ENCODE results near the gene ASGR1. TPM values are rescaled to one million over a fixed set of nuclear protein-coding genes. Genes with fewer than 3 reads are reported as not detected.
"Not testable (repeated sequence)": the region's sequence is repeated elsewhere in the genome, so short reads cannot be mapped to it uniquely, and the experiment has no call there.

Gene ASGR1
- total and polyA plus RNA-seq, 9 donors, result 1.5 to 3.4 (median 2.1) TPM

DNA sequence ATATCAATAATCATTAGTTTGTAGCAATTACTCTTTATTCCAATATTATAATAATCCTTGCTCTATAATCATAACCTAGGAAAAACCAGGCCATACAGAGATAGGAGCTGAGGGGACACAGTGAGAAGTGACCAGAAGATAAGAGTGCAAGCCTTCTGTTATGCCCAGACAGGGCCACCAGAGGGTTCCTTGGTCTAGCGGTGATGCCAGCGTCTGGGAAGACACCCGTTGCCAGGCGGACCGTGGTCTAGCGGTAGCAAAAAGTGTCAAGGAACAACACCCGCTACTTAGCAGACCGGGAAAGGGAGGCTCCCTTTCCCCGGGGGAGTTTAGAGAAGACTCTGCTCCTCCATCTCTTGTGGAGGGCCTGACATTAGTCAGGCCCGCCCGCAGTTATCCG is 52.8 kb downstream of the ASGR1 start:
- not testable (repeated sequence) for H3K27me3 ChIP-seq (ENCODE audit: control insufficient read depth, insufficient read depth, low read length); DNase-seq; H3K9me3 ChIP-seq (replicated peaks; ENCODE audit: control insufficient read depth, low read depth, low read length); H3K36me3 ChIP-seq (ENCODE audit: control insufficient read depth, insufficient read depth, low read length); H3K27ac ChIP-seq (ENCODE audit: low read length); H3K4me3 ChIP-seq (ENCODE audit: low read length); H3K4me1 ChIP-seq (ENCODE audit: control insufficient read depth, insufficient read depth, low read length)
- 70% methylated on average over 6 of the region's 12 CpGs for WGBS (ENCODE audit: insufficient coverage)

- WGBS (ENCODE audit: insufficient coverage), result 69% methylated on average over 2 of the region's 5 CpGs
- Histone ChIP-seq H3K4me1 (ENCODE audit: control insufficient read depth, insufficient read depth, low read length) (no peaks in the 10 kb centered on the region), H3K9me3 (replicated peaks; ENCODE audit: control insufficient read depth, low read depth, low read length) (no peaks in the 10 kb centered on the region), H3K4me3 (ENCODE audit: low read length) (no peak overlapping the region), H3K36me3 (ENCODE audit: control insufficient read depth, insufficient read depth, low read length) (no peaks in the 10 kb centered on the region), H3K27ac (ENCODE audit: low read length) (no peak overlapping the region), H3K27me3 (ENCODE audit: control insufficient read depth, insufficient read depth, low read length) (peaks cover 4% of the 10 kb centered on the region)
- DNase-seq, result no peak
Measured at GRCh38 chr17:7124923-7125322, 54.2 kb downstream of the ASGR1 start.

GRCh38 chr17:7123844-7124243 is 55.3 kb downstream of the ASGR1 start:
- H3K4me1 ChIP-seq (ENCODE audit: control insufficient read depth, insufficient read depth, low read length), result no peaks in the 10 kb centered on the region
- no peak overlapping the region for H3K27ac ChIP-seq (ENCODE audit: low read length)
- no peak overlapping the region for H3K4me3 ChIP-seq (ENCODE audit: low read length)
- no peak for DNase-seq
- 89% methylated on average over 3 of the region's 4 CpGs for WGBS (ENCODE audit: insufficient coverage)
- no peaks in the 10 kb centered on the region for H3K36me3 ChIP-seq (ENCODE audit: control insufficient read depth, insufficient read depth, low read length)
- H3K27me3 ChIP-seq (ENCODE audit: control insufficient read depth, insufficient read depth, low read length), result peaks cover 3% of the 10 kb centered on the region
- H3K9me3 ChIP-seq (replicated peaks; ENCODE audit: control insufficient read depth, low read depth, low read length), result no peaks in the 10 kb centered on the region

Other genes with a start within 250 kb of the ASGR1 start
- not detected for gene ALOX12, start 183.3 kb downstream of the ASGR1 start, total RNA-seq
- gene ALOX12, start 183.3 kb downstream of the ASGR1 start, polyA plus RNA-seq (ENCODE audit: insufficient read depth in 1 of 8, insufficient read length in 8 of 8, low replicate concordance in 1 of 8), result 1 to 10 TPM in 3 of 8 donors, under 1 TPM in 5; 0.59 to 1.3 (median 0.78) TPM
- gene RNASEK, start 166.7 kb downstream of the ASGR1 start, total RNA-seq, result 68.5 TPM
- 100 to 1,000 TPM in 7 of 8 donors, 10 to 100 TPM in 1; 99.0 to 143 (median 111) TPM for gene RNASEK, start 166.7 kb downstream of the ASGR1 start, polyA plus RNA-seq (ENCODE audit: insufficient read depth in 1 of 8, insufficient read length in 8 of 8, low replicate concordance in 1 of 8)
- 15.1 TPM for gene BCL6B, start 156.3 kb downstream of the ASGR1 start, total RNA-seq
- 10 to 100 TPM; 14.8 to 22.8 (median 18.4) TPM for gene BCL6B, start 156.3 kb downstream of the ASGR1 start, polyA plus RNA-seq (ENCODE audit: insufficient read depth in 1 of 8, insufficient read length in 8 of 8, low replicate concordance in 1 of 8)
- gene SLC16A13, start 143.4 kb downstream of the ASGR1 start, total RNA-seq, result 0.18 TPM
- 1 to 10 TPM in 7 of 8 donors, under 1 TPM in 1; 0.91 to 2.5 (median 1.2) TPM for gene SLC16A13, start 143.4 kb downstream of the ASGR1 start, polyA plus RNA-seq (ENCODE audit: insufficient read depth in 1 of 8, insufficient read length in 8 of 8, low replicate concordance in 1 of 8)
- gene SLC16A11, start 135.3 kb downstream of the ASGR1 start, total RNA-seq, result 0.04 TPM
- under 1 TPM in 7 of 8 donors, not detected in 1; 0.10 to 0.37 (median 0.15) TPM for gene SLC16A11, start 135.3 kb downstream of the ASGR1 start, polyA plus RNA-seq (ENCODE audit: insufficient read depth in 1 of 8, insufficient read length in 8 of 8, low replicate concordance in 1 of 8)
- 1.9 TPM for gene CLEC10A, start 99.1 kb downstream of the ASGR1 start, total RNA-seq
- gene CLEC10A, start 99.1 kb downstream of the ASGR1 start, polyA plus RNA-seq (ENCODE audit: insufficient read depth in 1 of 8, insufficient read length in 8 of 8, low replicate concordance in 1 of 8), result 1 to 10 TPM in 7 of 8 donors, under 1 TPM in 1; 0.96 to 1.9 (median 1.5) TPM
- 0.04 TPM for gene ASGR2, start 64.5 kb downstream of the ASGR1 start, total RNA-seq
- gene ASGR2, start 64.5 kb downstream of the ASGR1 start, polyA plus RNA-seq (ENCODE audit: insufficient read depth in 1 of 8, insufficient read length in 8 of 8, low replicate concordance in 1 of 8), result 1 to 10 TPM in 1 of 8 donors, under 1 TPM in 7; 0.30 to 1.1 (median 0.44) TPM
- gene DLG4, start 40.5 kb upstream of the ASGR1 start, total RNA-seq, result 12.7 TPM
- 10 to 100 TPM; 16.7 to 33.9 (median 22.9) TPM for gene DLG4, start 40.5 kb upstream of the ASGR1 start, polyA plus RNA-seq (ENCODE audit: insufficient read depth in 1 of 8, insufficient read length in 8 of 8, low replicate concordance in 1 of 8)
- gene ACADVL, start 40.6 kb upstream of the ASGR1 start, total RNA-seq, result 276 TPM
- 100 to 1,000 TPM; 251 to 312 (median 283) TPM for gene ACADVL, start 40.6 kb upstream of the ASGR1 start, polyA plus RNA-seq (ENCODE audit: insufficient read depth in 1 of 8, insufficient read length in 8 of 8, low replicate concordance in 1 of 8)
- gene DVL2, start 55.1 kb upstream of the ASGR1 start, total RNA-seq, result 34.1 TPM
- 10 to 100 TPM; 31.2 to 43.3 (median 40.0) TPM for gene DVL2, start 55.1 kb upstream of the ASGR1 start, polyA plus RNA-seq (ENCODE audit: insufficient read depth in 1 of 8, insufficient read length in 8 of 8, low replicate concordance in 1 of 8)
- gene PHF23, start 60.1 kb upstream of the ASGR1 start, total RNA-seq, result 29.1 TPM
- 10 to 100 TPM; 32.8 to 47.8 (median 40.0) TPM for gene PHF23, start 60.1 kb upstream of the ASGR1 start, polyA plus RNA-seq (ENCODE audit: insufficient read depth in 1 of 8, insufficient read length in 8 of 8, low replicate concordance in 1 of 8)
- gene GABARAP, start 63.1 kb upstream of the ASGR1 start, total RNA-seq, result 324 TPM
- gene GABARAP, start 63.1 kb upstream of the ASGR1 start, polyA plus RNA-seq (ENCODE audit: insufficient read depth in 1 of 8, insufficient read length in 8 of 8, low replicate concordance in 1 of 8), result 100 to 1,000 TPM; 308 to 363 (median 333) TPM
- gene CTDNEP1, start 72.4 kb upstream of the ASGR1 start, total RNA-seq, result 43.4 TPM
- 100 to 1,000 TPM; 152 to 181 (median 165) TPM for gene CTDNEP1, start 72.4 kb upstream of the ASGR1 start, polyA plus RNA-seq (ENCODE audit: insufficient read depth in 1 of 8, insufficient read length in 8 of 8, low replicate concordance in 1 of 8)
- 45.4 TPM for gene ELP5, start 72.8 kb upstream of the ASGR1 start, total RNA-seq
- gene ELP5, start 72.8 kb upstream of the ASGR1 start, polyA plus RNA-seq (ENCODE audit: insufficient read depth in 1 of 8, insufficient read length in 8 of 8, low replicate concordance in 1 of 8), result 10 to 100 TPM; 36.7 to 64.6 (median 39.6) TPM
- gene CLDN7, start 83.1 kb upstream of the ASGR1 start, total RNA-seq, result 0.71 TPM
- 1 to 10 TPM in 7 of 8 donors, under 1 TPM in 1; 0.28 to 8.8 (median 2.0) TPM for gene CLDN7, start 83.1 kb upstream of the ASGR1 start, polyA plus RNA-seq (ENCODE audit: insufficient read depth in 1 of 8, insufficient read length in 8 of 8, low replicate concordance in 1 of 8)
- gene SLC2A4, start 102.3 kb upstream of the ASGR1 start, total RNA-seq, result 21.3 TPM
- gene SLC2A4, start 102.3 kb upstream of the ASGR1 start, polyA plus RNA-seq (ENCODE audit: insufficient read depth in 1 of 8, insufficient read length in 8 of 8, low replicate concordance in 1 of 8), result 10 to 100 TPM in 6 of 8 donors, 1 to 10 TPM in 2; 7.1 to 35.3 (median 24.5) TPM
- gene YBX2, start 115.3 kb upstream of the ASGR1 start, total RNA-seq, result 0.58 TPM
- gene YBX2, start 115.3 kb upstream of the ASGR1 start, polyA plus RNA-seq (ENCODE audit: insufficient read depth in 1 of 8, insufficient read length in 8 of 8, low replicate concordance in 1 of 8), result 1 to 10 TPM in 6 of 8 donors, under 1 TPM in 2; 0.36 to 2.7 (median 1.4) TPM
- 175 TPM for gene EIF5A, start 128.3 kb upstream of the ASGR1 start, total RNA-seq
- gene EIF5A, start 128.3 kb upstream of the ASGR1 start, polyA plus RNA-seq (ENCODE audit: insufficient read depth in 1 of 8, insufficient read length in 8 of 8, low replicate concordance in 1 of 8), result 100 to 1,000 TPM; 266 to 372 (median 330) TPM
- gene GPS2, start 136.0 kb upstream of the ASGR1 start, total RNA-seq, result 34.7 TPM
- gene GPS2, start 136.0 kb upstream of the ASGR1 start, polyA plus RNA-seq (ENCODE audit: insufficient read depth in 1 of 8, insufficient read length in 8 of 8, low replicate concordance in 1 of 8), result 10 to 100 TPM; 57.5 to 65.9 (median 59.8) TPM
- 17.7 TPM for gene NEURL4, start 150.0 kb upstream of the ASGR1 start, total RNA-seq
- gene NEURL4, start 150.0 kb upstream of the ASGR1 start, polyA plus RNA-seq (ENCODE audit: insufficient read depth in 1 of 8, insufficient read length in 8 of 8, low replicate concordance in 1 of 8), result 10 to 100 TPM; 13.3 to 21.7 (median 19.2) TPM
- 12.1 TPM for gene ACAP1, start 157.2 kb upstream of the ASGR1 start, total RNA-seq
- gene ACAP1, start 157.2 kb upstream of the ASGR1 start, polyA plus RNA-seq (ENCODE audit: insufficient read depth in 1 of 8, insufficient read length in 8 of 8, low replicate concordance in 1 of 8), result 10 to 100 TPM in 2 of 8 donors, 1 to 10 TPM in 6; 4.7 to 10.2 (median 7.2) TPM
- 4.7 TPM for gene KCTD11, start 172.8 kb upstream of the ASGR1 start, total RNA-seq
- 10 to 100 TPM in 1 of 8 donors, 1 to 10 TPM in 7; 6.8 to 10.5 (median 7.9) TPM for gene KCTD11, start 172.8 kb upstream of the ASGR1 start, polyA plus RNA-seq (ENCODE audit: insufficient read depth in 1 of 8, insufficient read length in 8 of 8, low replicate concordance in 1 of 8)
- gene TMEM95, start 175.8 kb upstream of the ASGR1 start, total RNA-seq, result not detected
- gene TMEM95, start 175.8 kb upstream of the ASGR1 start, polyA plus RNA-seq (ENCODE audit: insufficient read depth in 1 of 8, insufficient read length in 8 of 8, low replicate concordance in 1 of 8), result not detected
- 0.31 TPM for gene TNK1, start 201.7 kb upstream of the ASGR1 start, total RNA-seq
- 1 to 10 TPM in 2 of 8 donors, under 1 TPM in 6; 0.23 to 1.3 (median 0.70) TPM for gene TNK1, start 201.7 kb upstream of the ASGR1 start, polyA plus RNA-seq (ENCODE audit: insufficient read depth in 1 of 8, insufficient read length in 8 of 8, low replicate concordance in 1 of 8)
- 14.2 TPM for gene PLSCR3, start 215.2 kb upstream of the ASGR1 start, total RNA-seq
- gene PLSCR3, start 215.2 kb upstream of the ASGR1 start, polyA plus RNA-seq (ENCODE audit: insufficient read depth in 1 of 8, insufficient read length in 8 of 8, low replicate concordance in 1 of 8), result 10 to 100 TPM; 24.2 to 38.9 (median 30.0) TPM
- 100 TPM for gene TMEM256, start 224.7 kb upstream of the ASGR1 start, total RNA-seq
- 10 to 100 TPM; 45.4 to 70.0 (median 57.7) TPM for gene TMEM256, start 224.7 kb upstream of the ASGR1 start, polyA plus RNA-seq (ENCODE audit: insufficient read depth in 1 of 8, insufficient read length in 8 of 8, low replicate concordance in 1 of 8)
- gene NLGN2, start 228.5 kb upstream of the ASGR1 start, total RNA-seq, result 7.7 TPM
- 10 to 100 TPM; 20.6 to 36.2 (median 27.0) TPM for gene NLGN2, start 228.5 kb upstream of the ASGR1 start, polyA plus RNA-seq (ENCODE audit: insufficient read depth in 1 of 8, insufficient read length in 8 of 8, low replicate concordance in 1 of 8)
- gene SPEM1, start 241.0 kb upstream of the ASGR1 start, total RNA-seq, result not detected
- gene SPEM1, start 241.0 kb upstream of the ASGR1 start, polyA plus RNA-seq (ENCODE audit: insufficient read depth in 1 of 8, insufficient read length in 8 of 8, low replicate concordance in 1 of 8), result not detected
- not detected for gene SPEM2, start 246.2 kb upstream of the ASGR1 start, total RNA-seq
- gene SPEM2, start 246.2 kb upstream of the ASGR1 start, polyA plus RNA-seq (ENCODE audit: insufficient read depth in 1 of 8, insufficient read length in 8 of 8, low replicate concordance in 1 of 8), result not detected
- gene SPEM3, start 249.5 kb upstream of the ASGR1 start, total RNA-seq, result not detected
- gene SPEM3, start 249.5 kb upstream of the ASGR1 start, polyA plus RNA-seq (ENCODE audit: insufficient read depth in 1 of 8, insufficient read length in 8 of 8, low replicate concordance in 1 of 8), result under 1 TPM in 1 of 8 donors, not detected in 7; 0.26 TPM

Data from muscle of leg (tissue), 11 donors.